Keratinocyte (primary cell): Measurements from ENCODE around the gene USP47. TPM values are rescaled to one million over a fixed set of nuclear protein-coding genes. Genes with fewer than 3 reads are reported as not detected.

Experiments
- DNase-seq: peaks from one replicate; pipeline ENCODE4 v3.0.0-alpha.2; 2011; ENCODE audit warnings: low read depth, missing footprints, low spot score
- FAIRE-seq: peaks from 2 replicates; lab custom pipeline; 2011; peaks lifted over from hg19 to GRCh38; lab: Jason Lieb, UNC
- H2AFZ ChIP-seq: 2 replicates; pipeline ENCODE4 v1.6.0; 2012; ENCODE audit warnings: low read length, control low read depth, inconsistent platforms; ENCODE audit not compliant: control insufficient read depth
- H3K27ac ChIP-seq: 2 replicates; pipeline ENCODE4 v1.5.1; 2011; ENCODE audit warnings: low read length; ENCODE audit not compliant: control insufficient read depth, insufficient read depth
- H3K27me3 ChIP-seq: 3 replicates; pipeline ENCODE4 v1.6.0; 2011; ENCODE audit warnings: low read length; ENCODE audit not compliant: control insufficient read depth, insufficient read depth; ENCODE audit errors: extremely low read depth
- H3K36me3 ChIP-seq, 2 experiments: 2 replicates in 1 of 2; 3 replicates in 1 of 2; pipeline ENCODE4 v1.5.1; 2011; ENCODE audit warnings: low read length in 2 of 2, mild to moderate bottlenecking in 1 of 2; ENCODE audit not compliant: control insufficient read depth in 2 of 2, insufficient read depth in 2 of 2; ENCODE audit errors: extremely low read depth in 1 of 2
- H3K4me1 ChIP-seq: 3 replicates; pipeline ENCODE4 v1.5.1; 2011; ENCODE audit warnings: low read length; ENCODE audit not compliant: control insufficient read depth, insufficient read depth; ENCODE audit errors: extremely low read depth
- H3K4me2 ChIP-seq: 3 replicates; pipeline ENCODE4 v1.6.0; 2011; ENCODE audit warnings: low read depth, low read length; ENCODE audit not compliant: control insufficient read depth, insufficient read depth; ENCODE audit errors: extremely low read depth
- H3K4me3 ChIP-seq, 3 experiments: fragments of 200-600 bp in 1 of 3; sonication (generic) in 1 of 3; 2 replicates in 2 of 3; 3 replicates in 1 of 3; pipeline ENCODE4 v1.5.1; 2011 to 2016; ENCODE audit warnings: low read length in 3 of 3, mild to moderate bottlenecking in 3 of 3, control low read depth in 2 of 3, inconsistent platforms in 1 of 3, low read depth in 1 of 3, mixed read lengths in 1 of 3, mixed run types in 1 of 3, moderate library complexity in 1 of 3; ENCODE audit not compliant: control insufficient read depth in 2 of 3, insufficient read depth in 2 of 3; ENCODE audit errors: extremely low read depth in 1 of 3
- H3K79me2 ChIP-seq: 2 replicates; pipeline ENCODE4 v1.6.0; 2012; ENCODE audit warnings: low read length; ENCODE audit not compliant: control insufficient read depth, insufficient read depth
- H3K9ac ChIP-seq: 3 replicates; pipeline ENCODE4 v1.6.0; 2011; ENCODE audit warnings: low read length; ENCODE audit not compliant: control insufficient read depth, insufficient read depth; ENCODE audit errors: extremely low read depth
- H3K9me1 ChIP-seq: 3 replicates; pipeline ENCODE4 v1.6.0; 2011; ENCODE audit warnings: low read length; ENCODE audit not compliant: control insufficient read depth, insufficient read depth; ENCODE audit errors: extremely low read depth
- H3K9me3 ChIP-seq: 2 replicates; pipeline ENCODE4 v1.5.1; 2012; ENCODE audit warnings: low read depth, low read length; ENCODE audit not compliant: control insufficient read depth
- H4K20me1 ChIP-seq: 3 replicates; pipeline ENCODE4 v1.6.0; 2011; ENCODE audit warnings: low read length; ENCODE audit not compliant: control insufficient read depth, insufficient read depth; ENCODE audit errors: extremely low read depth
- CTCF ChIP-seq, 3 experiments: IDR thresholded peaks in 1 of 3; conservative IDR thresholded peaks in 1 of 3; optimal IDR thresholded peaks in 1 of 3; 2 replicates in 2 of 3; 3 replicates in 1 of 3; pipeline versions ENCODE3 to v1.5.1; 2011; ENCODE audit warnings: low read length in 3 of 3, mild to moderate bottlenecking in 3 of 3, moderate library complexity in 2 of 3, control low read depth in 1 of 3, inconsistent platforms in 1 of 3; ENCODE audit not compliant: insufficient read depth in 2 of 3; ENCODE audit errors: extremely low read depth in 1 of 3
- EZH2 ChIP-seq: IDR thresholded peaks from one replicate; pipeline ENCODE4 v1.6.1; 2012; ENCODE audit warnings: inconsistent platforms, mild to moderate bottlenecking, low read length, moderate library complexity
- dilution Hi-C: fragments of 300-500 bp; cut with MboI; formaldehyde crosslinking; loops from one replicate; pipeline ENCODE4 v1.7.0; 2020; ENCODE audit warnings: low sequenced_read_pairs; ENCODE audit not compliant: extremely low pct_ligation_motif_present
- polyA plus RNA-seq, 5 experiments: library from polyadenylated mRNA; depleted of rRNA in 3 of 5; stranded (reverse) in 3 of 5; stranded (forward) in 1 of 5; unstranded in 1 of 5; fragments of >200 nt; gene quantifications; 1 replicate in 1 of 5; 2 replicates in 3 of 5; 3 replicates in 1 of 5; pipeline versions ENCODE4 v1.2.1 to v1.2.3, GENCODE V29; 2011 to 2012; ENCODE audit warnings: missing spikeins in 2 of 5, low read depth in 1 of 5, low replicate concordance in 1 of 5

Gene USP47
- polyA plus RNA-seq, 1 donor (not counting 4 experiments of a cell fraction or from before 2014, with no cell fraction given) = 22.4 TPM

- no peaks in the 10 kb centered on the region for H3K27me3 ChIP-seq
- no peak for FAIRE-seq
These were observed 139.6 kb downstream of the USP47 start for GRCh38 chr11:11981364-11981763.

GRCh38 chr11:11981840-11982239 is 140.1 kb downstream of the USP47 start:
- no peaks in the 10 kb centered on the region for H3K27me3 ChIP-seq
- FAIRE-seq = no peak
- TF ChIP-seq EZH2 = no peak
- TF ChIP-seq CTCF (optimal IDR thresholded peaks at IDR 0.05 in 1 of 3, IDR thresholded peaks at IDR 0.05 in 1 of 3, conservative IDR thresholded peaks at IDR 0.05 in 1 of 3; ENCODE audit: extremely low read depth in 1 of 3, insufficient read depth in 2 of 3, low read length in 3 of 3) = no peak
- no peaks in the 10 kb centered on the region for H3K9me1 ChIP-seq
- H3K79me2 ChIP-seq = peaks cover 14% of the 10 kb centered on the region
- H3K4me1 ChIP-seq = peaks cover 73% of the 10 kb centered on the region
- H4K20me1 ChIP-seq = no peaks in the 10 kb centered on the region
- H3K4me3 ChIP-seq = no peak overlapping the region
- dilution Hi-C loops = no loop called here
- H2AFZ ChIP-seq = no peak overlapping the region
- no peaks in the 10 kb centered on the region for H3K9me3 ChIP-seq
- H3K9ac ChIP-seq = no peak overlapping the region
- no peak overlapping the region for H3K4me2 ChIP-seq
- DNase-seq = no peak
- H3K36me3 ChIP-seq = peaks cover 7 to 18% of the 10 kb centered on the region in 2 experiments
- no peak overlapping the region for H3K27ac ChIP-seq

More at GRCh38 chr11:11981364-11981763, 139.6 kb downstream of the USP47 start:
- no peak for DNase-seq
- H3K4me1 ChIP-seq = peaks cover 75% of the 10 kb centered on the region
- H3K27ac ChIP-seq = no peak overlapping the region
- no peak overlapping the region for H3K9ac ChIP-seq
- H2AFZ ChIP-seq = no peak overlapping the region
- TF ChIP-seq CTCF (optimal IDR thresholded peaks at IDR 0.05 in 1 of 3, IDR thresholded peaks at IDR 0.05 in 1 of 3, conservative IDR thresholded peaks at IDR 0.05 in 1 of 3; ENCODE audit: extremely low read depth in 1 of 3, insufficient read depth in 2 of 3, low read length in 3 of 3) (no peak), EZH2 (no peak)
- no peaks in the 10 kb centered on the region for H3K9me3 ChIP-seq
- no peak overlapping the region for H3K4me2 ChIP-seq
- H3K9me1 ChIP-seq = no peaks in the 10 kb centered on the region
- no peak overlapping the region for H3K4me3 ChIP-seq
- H3K36me3 ChIP-seq = peaks cover 7 to 21% of the 10 kb centered on the region in 2 experiments
- no peaks in the 10 kb centered on the region for H4K20me1 ChIP-seq
- H3K79me2 ChIP-seq = peaks cover 16% of the 10 kb centered on the region
- dilution Hi-C loops = no loop called here
